Mucosa of descending colon (tissue), 3 donors: ENCODE data around the gene TMEM232. TPM values are rescaled to one million over a fixed set of nuclear protein-coding genes. Genes with fewer than 3 reads are reported as not detected.

Experiments used
- ATAC-seq: fragments of 200-7000 bp; cut with Tn5 transposase; one replicate; pipeline ENCODE4 v1.9.1; 2020; ENCODE audit warnings: mild to moderate bottlenecking, moderate library complexity
- DNase-seq, 3 donors: peaks; one replicate each; pipeline ENCODE4 v3.0.0-alpha.2; 2020
- H3K36me3 ChIP-seq: fragments of 200-600 bp; one replicate; pipeline ENCODE4 v1.8.0; 2021; ENCODE audit warnings: low read depth, mild to moderate bottlenecking
- H3K4me1 ChIP-seq: fragments of 200-600 bp; one replicate; pipeline ENCODE4 v1.8.0; 2021; ENCODE audit warnings: low read depth, mild to moderate bottlenecking
- H3K4me3 ChIP-seq: fragments of 200-600 bp; one replicate; pipeline ENCODE4 v1.8.0; 2021; ENCODE audit warnings: mild to moderate bottlenecking
- H3K9me3 ChIP-seq: fragments of 200-600 bp; one replicate; pipeline ENCODE4 v1.8.0; 2021; ENCODE audit warnings: mild to moderate bottlenecking
- intact Hi-C, 2 donors: fragments of 100-400 bp; cut with DNase I in 1 of 2; cut with micrococcal nuclease in 1 of 2; formaldehyde crosslinking; loops; one replicate each; pipeline versions ENCODE4 v1.11.0 to v1.11.1; 2022; cut with DNase I, micrococcal nuclease
- total RNA-seq, 3 donors: library from RNA; stranded (reverse); fragmentation: NEBNext Ultra II Directional in 2 of 3; extraction: Animal tissue kit (Norgen Biotek cat#: 25700) in 2 of 3; gene quantifications; one replicate each; pipeline versions ENCODE4 v1.2.1 to v1.2.4, GENCODE V29; 2021 to 2023
- TF ChIP-seq, protein P1 (sequence below): fragments of 200-600 bp; IDR thresholded peaks from one replicate; pipeline ENCODE4 v1.8.0; 2022; ENCODE audit warnings: antibody characterized with exemption, mild to moderate bottlenecking
- donor health status: DM: no; HTN: no; CAD: no; lungs with moderate emphysema.
- donor health status: DM: no; HTN: no; CAD: no.
- donor health status: DM: no; HTN: yes; CAD: no.

TMEM232 gene
- total RNA-seq, 3 donors from 2014 or later, result 1.0 to 3.9 (median 3.0) TPM

DNA sequence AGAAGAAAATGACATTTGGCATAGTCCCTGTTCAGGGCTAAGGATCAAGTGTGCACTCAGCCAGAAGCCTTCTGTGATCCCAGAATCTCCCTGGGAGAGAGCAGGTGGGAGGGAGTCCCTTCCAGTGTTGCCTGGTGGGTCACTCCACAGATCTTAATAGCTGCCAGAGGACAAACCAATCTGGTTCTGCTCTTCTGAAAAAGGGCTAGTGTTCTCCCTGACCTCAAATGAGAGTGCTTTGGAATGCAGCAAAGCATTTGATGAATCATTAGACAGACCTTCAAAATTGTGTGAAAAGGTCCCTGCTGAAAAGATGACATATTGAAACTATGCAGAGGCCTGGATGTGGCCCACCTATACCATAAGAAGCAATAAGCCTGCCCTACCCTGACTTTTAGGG, 339.7 kb downstream of the TMEM232 start:
- ATAC-seq (no peak), DNase-seq (no peak)
- H3K9me3 ChIP-seq, result no peaks in the 10 kb centered on the region
- no peaks in the 10 kb centered on the region for H3K4me1 ChIP-seq
- TF ChIP-seq, protein P1, sequence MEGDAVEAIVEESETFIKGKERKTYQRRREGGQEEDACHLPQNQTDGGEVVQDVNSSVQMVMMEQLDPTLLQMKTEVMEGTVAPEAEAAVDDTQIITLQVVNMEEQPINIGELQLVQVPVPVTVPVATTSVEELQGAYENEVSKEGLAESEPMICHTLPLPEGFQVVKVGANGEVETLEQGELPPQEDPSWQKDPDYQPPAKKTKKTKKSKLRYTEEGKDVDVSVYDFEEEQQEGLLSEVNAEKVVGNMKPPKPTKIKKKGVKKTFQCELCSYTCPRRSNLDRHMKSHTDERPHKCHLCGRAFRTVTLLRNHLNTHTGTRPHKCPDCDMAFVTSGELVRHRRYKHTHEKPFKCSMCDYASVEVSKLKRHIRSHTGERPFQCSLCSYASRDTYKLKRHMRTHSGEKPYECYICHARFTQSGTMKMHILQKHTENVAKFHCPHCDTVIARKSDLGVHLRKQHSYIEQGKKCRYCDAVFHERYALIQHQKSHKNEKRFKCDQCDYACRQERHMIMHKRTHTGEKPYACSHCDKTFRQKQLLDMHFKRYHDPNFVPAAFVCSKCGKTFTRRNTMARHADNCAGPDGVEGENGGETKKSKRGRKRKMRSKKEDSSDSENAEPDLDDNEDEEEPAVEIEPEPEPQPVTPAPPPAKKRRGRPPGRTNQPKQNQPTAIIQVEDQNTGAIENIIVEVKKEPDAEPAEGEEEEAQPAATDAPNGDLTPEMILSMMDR, result no peak
- H3K4me3 ChIP-seq, result no peak overlapping the region
- intact Hi-C loops, result no loop called here
- H3K36me3 ChIP-seq, result no peaks in the 10 kb centered on the region

DNA sequence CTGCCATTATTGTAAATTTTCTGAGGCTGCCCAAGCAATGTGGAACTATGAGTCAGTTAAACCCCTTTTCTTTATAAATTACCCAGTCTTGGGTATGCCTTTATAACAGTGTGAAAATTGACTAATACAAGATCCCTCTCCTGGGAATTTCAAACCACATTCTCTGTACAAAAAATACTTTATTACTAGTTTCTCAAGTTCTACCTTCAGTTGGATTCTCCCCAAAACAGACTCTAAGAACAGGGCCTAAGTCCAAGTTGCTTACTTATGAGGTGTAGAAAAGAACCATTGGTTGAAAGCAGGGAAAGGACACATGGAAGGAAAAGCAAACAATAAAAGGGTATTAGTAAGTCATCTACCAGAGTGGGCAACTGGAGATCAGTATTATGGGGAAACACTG, 343.2 kb downstream of the TMEM232 start:
- intact Hi-C loops, result no loop called here
- Histone ChIP-seq H3K36me3 (no peaks in the 10 kb centered on the region), H3K4me1 (no peaks in the 10 kb centered on the region), H3K4me3 (no peak overlapping the region), H3K9me3 (no peaks in the 10 kb centered on the region)
- DNase-seq (no peak), ATAC-seq (no peak)
- TF ChIP-seq, protein P1, result no peak

DNA sequence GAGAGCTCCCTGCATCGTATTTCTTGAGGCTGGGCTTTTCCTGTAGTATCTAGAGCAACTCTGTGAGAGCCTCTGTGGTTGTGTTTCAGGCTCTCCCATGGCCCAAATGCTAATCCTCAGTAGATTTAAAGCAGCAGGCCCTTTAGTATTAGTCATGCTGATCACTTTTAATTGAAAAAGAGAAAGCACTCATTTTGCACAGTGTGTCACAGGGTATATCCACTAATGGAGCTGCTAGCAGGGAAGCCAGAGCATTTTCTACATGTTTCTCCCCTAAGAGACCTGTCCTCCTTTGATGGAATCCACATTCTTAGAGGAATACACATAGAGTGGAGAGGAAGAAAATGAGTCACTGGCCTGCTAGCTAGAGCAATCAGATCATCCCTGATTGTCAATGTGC, 348.5 kb downstream of the TMEM232 start:
- Histone ChIP-seq H3K9me3 (no peaks in the 10 kb centered on the region), H3K36me3 (no peaks in the 10 kb centered on the region), H3K4me3 (no peak overlapping the region), H3K4me1 (no peaks in the 10 kb centered on the region)
- DNase-seq (no peak), ATAC-seq (no peak)
- TF ChIP-seq, protein P1, result no peak
- intact Hi-C loops, result no loop called here

DNA sequence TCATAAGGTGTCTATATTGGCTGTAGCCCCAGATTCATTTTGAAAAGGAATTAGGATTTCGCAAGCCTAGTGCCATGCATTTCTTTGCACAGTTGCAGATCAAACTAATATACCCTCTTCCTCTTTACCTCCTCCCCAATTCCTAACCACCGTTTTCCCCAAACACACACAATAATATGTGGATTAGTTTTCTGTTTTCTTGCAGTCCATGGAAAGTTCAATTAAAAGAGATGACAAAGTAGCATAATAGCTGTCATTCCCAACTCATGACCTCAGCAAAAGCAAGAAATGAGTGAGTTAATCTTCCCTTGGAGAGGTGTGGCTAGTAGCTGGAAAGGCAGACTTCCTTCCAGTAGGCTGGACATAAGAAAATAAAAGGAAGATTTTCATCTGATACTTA, 349.1 kb downstream of the TMEM232 start:
- H3K36me3 ChIP-seq, result no peaks in the 10 kb centered on the region
- intact Hi-C loops, result no loop called here
- no peaks in the 10 kb centered on the region for H3K4me1 ChIP-seq
- ATAC-seq (no peak), DNase-seq (no peak)
- H3K4me3 ChIP-seq, result no peak overlapping the region
- TF ChIP-seq, protein P1, result no peak
- no peaks in the 10 kb centered on the region for H3K9me3 ChIP-seq

DNA sequence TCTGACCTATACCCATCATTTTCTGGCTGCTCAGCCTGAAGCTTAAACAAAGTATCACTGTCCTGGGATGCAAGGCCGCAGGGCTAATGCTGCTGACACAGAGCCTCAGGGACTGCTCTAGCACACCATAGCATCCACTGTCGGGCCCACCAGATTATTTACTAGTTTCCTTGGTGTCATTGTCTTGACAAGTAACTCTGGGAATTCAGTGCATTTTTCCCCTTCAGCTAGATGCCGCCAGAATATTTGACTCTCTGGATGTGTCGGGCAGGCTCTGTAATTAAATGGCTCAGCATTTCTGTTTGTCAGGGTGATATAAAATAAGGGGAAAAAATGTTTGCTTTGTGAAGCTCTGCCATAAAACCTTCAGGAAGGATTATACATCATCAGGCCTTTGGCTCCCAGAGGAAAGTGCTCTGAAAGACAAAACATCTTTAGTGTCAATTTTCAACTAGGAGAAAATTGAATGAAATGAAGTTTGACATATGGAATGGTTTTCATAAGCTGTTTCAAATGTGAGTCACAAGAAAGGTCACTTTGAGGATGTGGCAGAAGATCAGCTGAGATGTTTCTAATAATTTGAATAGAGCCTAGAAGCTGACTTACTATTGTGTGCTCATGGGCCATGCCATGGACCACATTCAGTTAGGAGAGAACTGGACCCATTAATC, 350.1 kb downstream of the TMEM232 start:
- Histone ChIP-seq H3K4me1 (no peaks in the 10 kb centered on the region), H3K36me3 (no peaks in the 10 kb centered on the region), H3K4me3 (no peak overlapping the region), H3K9me3 (no peaks in the 10 kb centered on the region)
- intact Hi-C loops, result no loop called here
- no peak for ATAC-seq
- TF ChIP-seq, protein P1, result no peak
- no peak for DNase-seq

DNA sequence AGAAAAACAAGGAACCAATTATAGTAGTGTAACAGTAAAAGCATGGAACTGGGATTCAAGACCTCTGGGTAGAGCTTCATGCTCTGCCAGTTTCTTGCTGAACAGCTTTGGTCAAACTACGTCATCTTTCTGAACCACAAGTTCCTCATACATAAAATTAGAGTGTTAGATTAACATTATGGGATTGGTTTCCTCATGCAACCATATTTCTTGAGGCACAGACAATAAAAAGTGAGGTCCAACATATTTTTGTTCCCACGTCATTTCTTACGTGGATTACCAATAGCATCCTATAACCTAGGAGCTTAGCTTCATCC, 354.8 kb downstream of the TMEM232 start:
- Histone ChIP-seq H3K9me3 (no peaks in the 10 kb centered on the region), H3K36me3 (no peaks in the 10 kb centered on the region), H3K4me3 (no peak overlapping the region), H3K4me1 (no peaks in the 10 kb centered on the region)
- TF ChIP-seq, protein P1, result no peak
- intact Hi-C loops, result no loop called here
- no peak for ATAC-seq
- no peak for DNase-seq
